Lower lobe of right lung (tissue), 2 donors: ENCODE results near the gene RAD51B. TPM values are rescaled to one million over a fixed set of nuclear protein-coding genes. Genes with fewer than 3 reads are reported as not detected.

ENCODE experiments used
- ATAC-seq, 2 donors: fragments of 200-7000 bp; cut with Tn5 transposase; one replicate each; pipeline ENCODE4 v1.9.1; 2020 to 2022; ENCODE audit warnings: mild to moderate bottlenecking in 2 of 2, moderate library complexity in 2 of 2
- DNase-seq: peaks from one replicate; pipeline ENCODE4 v3.0.0-alpha.2; 2020
- H3K27ac ChIP-seq: fragments of 200-600 bp; one replicate; pipeline ENCODE4 v1.8.0; 2022
- H3K27me3 ChIP-seq: fragments of 200-600 bp; one replicate; pipeline ENCODE4 v1.8.0; 2022; ENCODE audit warnings: low read depth
- H3K36me3 ChIP-seq: fragments of 200-600 bp; one replicate; pipeline ENCODE4 v1.8.0; 2022; ENCODE audit warnings: mild to moderate bottlenecking
- H3K4me1 ChIP-seq: fragments of 200-600 bp; one replicate; pipeline ENCODE4 v1.8.0; 2022
- H3K4me3 ChIP-seq: fragments of 200-600 bp; one replicate; pipeline ENCODE4 v1.8.0; 2022; ENCODE audit warnings: mild to moderate bottlenecking
- H3K9me3 ChIP-seq: fragments of 200-600 bp; one replicate; pipeline ENCODE4 v1.8.0; 2022
- intact Hi-C: fragments of 100-400 bp; cut with DNase I; formaldehyde crosslinking; loops from one replicate; pipeline ENCODE4 v1.11.0; 2022
- total RNA-seq: library from RNA; stranded (reverse); fragmentation: NEBNext Ultra II Directional; extraction: Animal tissue kit (Norgen Biotek cat#: 25700); gene quantifications from one replicate; pipeline ENCODE4 v1.2.1, GENCODE V29; 2021
- TF ChIP-seq, protein P1 (sequence below): fragments of 200-600 bp; IDR thresholded peaks from one replicate; pipeline ENCODE4 v1.8.0; 2022; ENCODE audit warnings: antibody characterized with exemption, mild to moderate bottlenecking
- donor health status: DM: no; HTN: yes; CAD: no; lungs with severe emphysema.

The RAD51B gene
- total RNA-seq, 1 donor from 2014 or later = 22.2 TPM

GRCh38 chr14:68417009-68417650 lies 597.6 kb downstream of the RAD51B start:
- Histone ChIP-seq H3K27me3 (no peaks in the 10 kb centered on the region), H3K4me1 (no peaks in the 10 kb centered on the region)
- DNase-seq = no peak

DNA sequence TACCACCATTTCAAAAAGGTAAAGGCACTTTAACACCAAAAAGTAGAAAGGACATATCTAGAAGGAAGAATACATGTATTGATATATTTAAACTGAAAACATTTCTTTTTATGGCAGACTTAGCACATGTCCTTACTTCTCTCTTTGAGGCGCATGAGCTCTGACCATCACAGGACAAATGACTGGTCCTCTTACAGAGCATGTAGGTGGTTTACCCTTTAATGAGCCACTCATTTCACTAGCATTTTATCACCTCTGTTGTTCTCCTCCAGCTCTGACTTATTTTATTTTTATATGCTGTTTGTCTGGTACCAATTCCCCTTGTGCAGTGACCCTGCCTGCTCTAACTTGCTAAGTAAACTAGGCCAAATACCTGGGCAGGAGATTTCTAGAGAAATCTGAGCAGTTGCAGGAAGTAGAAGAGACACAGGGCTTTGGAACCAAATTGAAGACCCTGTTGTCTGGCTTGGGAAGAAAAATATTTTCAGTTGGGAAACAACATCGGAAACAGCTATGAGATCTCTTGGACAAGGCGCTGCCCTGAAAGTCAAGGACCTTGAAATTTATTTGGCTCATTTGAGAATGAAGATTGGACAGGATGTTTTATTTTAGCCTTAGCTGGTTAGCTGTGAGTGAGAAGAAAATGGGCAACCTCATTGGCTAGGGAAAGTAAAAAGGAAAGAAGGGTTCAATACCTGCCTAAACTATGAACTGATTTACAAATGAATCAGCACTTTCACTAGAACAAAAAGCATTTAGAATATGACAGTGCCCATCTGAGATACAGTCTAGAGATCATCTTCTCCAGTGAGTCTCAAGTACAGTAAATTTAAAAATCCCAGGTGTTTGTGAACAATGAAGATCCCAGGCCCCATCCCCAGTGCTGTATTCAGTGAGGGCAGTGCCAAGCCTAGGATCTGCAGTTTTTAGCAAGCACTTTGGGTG lies 598.9 kb downstream of the RAD51B start:
- ATAC-seq (no peak), DNase-seq (no peak)
- H3K4me1 ChIP-seq = no peaks in the 10 kb centered on the region
- H3K9me3 ChIP-seq = no peaks in the 10 kb centered on the region
- no peak overlapping the region for H3K27ac ChIP-seq
- TF ChIP-seq, protein P1, sequence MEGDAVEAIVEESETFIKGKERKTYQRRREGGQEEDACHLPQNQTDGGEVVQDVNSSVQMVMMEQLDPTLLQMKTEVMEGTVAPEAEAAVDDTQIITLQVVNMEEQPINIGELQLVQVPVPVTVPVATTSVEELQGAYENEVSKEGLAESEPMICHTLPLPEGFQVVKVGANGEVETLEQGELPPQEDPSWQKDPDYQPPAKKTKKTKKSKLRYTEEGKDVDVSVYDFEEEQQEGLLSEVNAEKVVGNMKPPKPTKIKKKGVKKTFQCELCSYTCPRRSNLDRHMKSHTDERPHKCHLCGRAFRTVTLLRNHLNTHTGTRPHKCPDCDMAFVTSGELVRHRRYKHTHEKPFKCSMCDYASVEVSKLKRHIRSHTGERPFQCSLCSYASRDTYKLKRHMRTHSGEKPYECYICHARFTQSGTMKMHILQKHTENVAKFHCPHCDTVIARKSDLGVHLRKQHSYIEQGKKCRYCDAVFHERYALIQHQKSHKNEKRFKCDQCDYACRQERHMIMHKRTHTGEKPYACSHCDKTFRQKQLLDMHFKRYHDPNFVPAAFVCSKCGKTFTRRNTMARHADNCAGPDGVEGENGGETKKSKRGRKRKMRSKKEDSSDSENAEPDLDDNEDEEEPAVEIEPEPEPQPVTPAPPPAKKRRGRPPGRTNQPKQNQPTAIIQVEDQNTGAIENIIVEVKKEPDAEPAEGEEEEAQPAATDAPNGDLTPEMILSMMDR = no peak
- H3K4me3 ChIP-seq = no peak overlapping the region
- intact Hi-C loops = no loop called here
- H3K36me3 ChIP-seq = no peaks in the 10 kb centered on the region
- no peaks in the 10 kb centered on the region for H3K27me3 ChIP-seq

More at GRCh38 chr14:68417009-68417650, 597.6 kb downstream of the RAD51B start:
- H3K27ac ChIP-seq = no peak overlapping the region
- no peaks in the 10 kb centered on the region for H3K36me3 ChIP-seq
- no peak overlapping the region for H3K4me3 ChIP-seq
- TF ChIP-seq, protein P1 = no peak
- peak; percentile 32 to 67 for ATAC-seq
- intact Hi-C loops = no loop called here
- no peaks in the 10 kb centered on the region for H3K9me3 ChIP-seq

- H3K9me3 ChIP-seq = no peaks in the 10 kb centered on the region
- H3K36me3 ChIP-seq = no peaks in the 10 kb centered on the region
- no peak overlapping the region for H3K4me3 ChIP-seq
- H3K4me1 ChIP-seq = no peaks in the 10 kb centered on the region
- intact Hi-C loops = no loop called here
- DNase-seq (no peak), ATAC-seq (no peak)
- no peak overlapping the region for H3K27ac ChIP-seq
- TF ChIP-seq, protein P1 = no peak
- H3K27me3 ChIP-seq = no peaks in the 10 kb centered on the region
Measured at GRCh38 chr14:68420350-68420749, 600.8 kb downstream of the RAD51B start.

DNA sequence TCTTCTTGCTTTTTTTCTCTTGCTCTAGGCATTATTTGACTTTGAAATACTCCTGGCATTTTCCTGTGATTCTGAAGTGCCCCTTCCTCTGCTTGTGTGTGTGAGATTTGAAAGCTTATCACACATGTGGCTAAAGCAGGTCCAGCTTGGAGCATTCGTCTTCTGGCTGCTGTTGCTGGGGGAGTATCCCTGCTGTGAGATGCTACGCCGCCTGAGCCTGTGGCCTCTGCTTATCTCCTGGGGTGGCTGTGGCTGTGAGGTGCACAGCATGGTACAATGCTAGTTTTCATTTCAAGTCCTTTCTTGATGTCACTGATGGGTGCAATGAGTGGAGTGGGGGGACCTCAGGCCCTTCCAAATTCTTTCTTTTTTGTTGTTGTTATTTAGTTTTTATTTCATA lies 601.5 kb downstream of the RAD51B start:
- no peaks in the 10 kb centered on the region for H3K4me1 ChIP-seq
- intact Hi-C loops = no loop called here
- H3K27me3 ChIP-seq = no peaks in the 10 kb centered on the region
- H3K27ac ChIP-seq = no peak overlapping the region
- TF ChIP-seq, protein P1 = no peak
- no peak for ATAC-seq
- H3K4me3 ChIP-seq = no peak overlapping the region
- no peaks in the 10 kb centered on the region for H3K9me3 ChIP-seq
- no peaks in the 10 kb centered on the region for H3K36me3 ChIP-seq
- no peak for DNase-seq

DNA sequence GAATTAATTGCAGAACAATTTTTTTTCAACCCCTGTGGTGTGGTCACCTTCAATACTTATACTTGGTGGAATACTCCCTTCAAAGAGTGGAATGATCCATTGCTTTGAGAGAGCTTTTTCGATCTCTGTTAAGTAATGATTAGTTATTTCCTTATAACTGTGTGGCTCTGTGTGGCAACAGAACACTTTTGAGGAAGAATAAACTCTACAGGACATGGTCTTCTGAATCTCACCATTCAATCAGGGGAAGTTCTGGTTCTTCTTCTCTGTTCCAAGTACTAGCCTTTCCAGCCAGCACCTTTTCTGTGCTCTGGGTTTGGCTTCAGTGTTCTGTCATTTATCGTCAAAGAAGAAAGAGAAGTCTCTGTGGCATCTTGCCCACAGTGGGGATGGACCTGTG lies 604.1 kb downstream of the RAD51B start:
- ATAC-seq = peak; percentile 24 to 46
- Histone ChIP-seq H3K27ac (no peak overlapping the region), H3K36me3 (no peaks in the 10 kb centered on the region), H3K4me1 (no peaks in the 10 kb centered on the region), H3K4me3 (no peak overlapping the region), H3K27me3 (no peaks in the 10 kb centered on the region), H3K9me3 (no peaks in the 10 kb centered on the region)
- DNase-seq = no peak
- TF ChIP-seq, protein P1 = no peak
- intact Hi-C loops = no loop called here
